GM12875 (cell line): ENCODE data around the gene CTNNA1.

Source experiments
- H3K4me3 ChIP-seq: one replicate; pipeline ENCODE4 v1.5.1; 2011; ENCODE audit warnings: low read depth, low read length, control low read depth
- CTCF ChIP-seq: IDR thresholded peaks from 2 replicates; pipeline ENCODE4 v1.5.1; 2011; ENCODE audit warnings: low read depth, mild to moderate bottlenecking, control low read depth, inconsistent platforms, low read length, moderate library complexity, borderline replicate concordance; ENCODE audit not compliant: insufficient read depth

CTNNA1 gene

GRCh38 chr5:138936968-138937345 lies 183.7 kb downstream of the CTNNA1 start:
- no peak overlapping the region for H3K4me3 ChIP-seq
- TF ChIP-seq CTCF: no peak

- no peak overlapping the region for H3K4me3 ChIP-seq
- TF ChIP-seq CTCF: no peak
These were observed 184.5 kb downstream of the CTNNA1 start for GRCh38 chr5:138937392-138938387.

- TF ChIP-seq CTCF: no peak
- H3K4me3 ChIP-seq: no peak overlapping the region
These were observed 185.3 kb downstream of the CTNNA1 start for GRCh38 chr5:138938526-138938925.

- TF ChIP-seq CTCF: no peak
- no peak overlapping the region for H3K4me3 ChIP-seq
These were observed 188.8 kb downstream of the CTNNA1 start for GRCh38 chr5:138942066-138942465.

- H3K4me3 ChIP-seq: no peak overlapping the region
- no peak for TF ChIP-seq CTCF
These were observed 189.6 kb downstream of the CTNNA1 start for GRCh38 chr5:138942861-138943260.

GRCh38 chr5:138943599-138944173 lies 190.5 kb downstream of the CTNNA1 start:
- H3K4me3 ChIP-seq: no peak overlapping the region
- no peak for TF ChIP-seq CTCF
